Activated CD8-positive, alpha-beta memory T cell treated with anti-CD3 and anti-CD28 coated beads, Interleukin-2, amount 50 U/mL, for 24 hours (primary cell): ENCODE data around the gene S100A5.
A peak's percentile ranks its signal among the peaks of the same experiment; 100 is the strongest.
"Not testable (repeated sequence)": the region's sequence is repeated elsewhere in the genome, so short reads cannot be mapped to it uniquely, and the experiment has no call there.

Experiments used
- DNase-seq: peaks from one replicate; pipeline ENCODE4 v3.0.0-alpha.2; 2020; ENCODE audit errors: extremely low read depth

Gene S100A5

GRCh38 chr1:153566414-153567371, 26.0 kb upstream of the S100A5 start:
- peak; percentile 78 for DNase-seq

DNA sequence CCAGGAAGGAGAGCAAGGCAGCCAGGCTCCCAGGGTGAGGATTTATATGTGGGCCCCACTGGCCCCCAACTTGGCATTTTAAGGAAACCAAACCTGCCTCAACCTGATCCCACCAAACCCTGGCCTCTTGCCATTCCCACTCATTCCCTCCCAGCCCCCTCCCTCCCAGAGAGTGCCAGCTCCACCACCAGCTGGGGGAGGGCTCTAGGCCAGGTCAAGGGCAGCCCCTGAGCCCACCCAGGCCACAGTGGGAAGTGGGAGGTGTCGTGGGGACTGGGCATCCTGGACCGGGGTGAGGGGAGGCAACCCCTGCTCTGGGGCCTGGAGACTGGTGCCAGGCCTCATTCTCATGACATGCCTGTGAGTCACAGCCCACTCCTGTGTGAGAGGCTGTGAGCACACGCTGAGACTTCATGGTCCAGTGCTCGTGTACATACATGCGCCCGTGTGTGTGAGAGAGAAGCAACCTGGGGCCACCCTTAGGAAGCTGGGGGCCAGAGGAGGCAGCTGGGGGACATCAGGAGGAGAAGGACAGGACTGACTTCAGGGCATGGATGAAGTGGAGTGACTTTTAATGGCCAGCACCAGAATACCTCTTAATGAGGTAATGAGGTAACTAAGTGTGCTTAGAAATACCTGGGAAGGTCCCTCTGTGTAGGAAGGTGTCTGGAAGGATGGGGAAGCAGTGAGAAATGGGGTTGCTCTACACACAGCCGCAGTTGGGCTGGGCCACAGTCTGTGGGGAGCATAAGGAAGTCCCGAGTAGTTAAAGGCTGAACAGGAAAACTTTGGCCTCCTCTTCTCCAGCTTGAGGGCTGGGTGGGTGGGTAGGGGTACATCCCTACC, 25.0 kb upstream of the S100A5 start, which contains the start of gene S100A2:
Gene S100A2 (minus strand): TSS at position 316 of the 846 bp plus-strand sequence. CDS start 1,967 bp downstream, outside the sequence.
- no peak for DNase-seq

GRCh38 chr1:153563991-153564390, 23.3 kb upstream of the S100A5 start:
- no peak for DNase-seq

DNA sequence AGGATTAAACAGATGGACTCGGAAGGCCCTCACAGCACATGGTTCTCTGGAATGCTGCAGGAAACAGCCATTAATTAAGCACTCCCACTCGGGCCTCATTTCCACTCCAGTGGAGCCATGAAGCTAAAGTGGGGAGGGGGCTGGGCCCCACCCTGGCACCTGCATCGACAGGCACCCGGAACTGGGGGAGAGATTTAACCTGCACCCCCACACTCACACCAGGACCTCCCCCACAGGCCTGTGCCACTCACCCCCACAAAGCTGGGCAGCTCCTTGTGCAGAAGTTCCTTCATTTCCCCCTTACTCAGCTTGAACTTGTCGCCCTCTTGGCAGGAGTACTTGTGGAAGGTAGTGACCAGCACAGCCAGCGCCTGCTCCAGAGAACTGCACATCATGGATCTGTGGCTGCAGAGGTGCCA, 22.8 kb upstream of the S100A5 start:
- DNase-seq, result no peak

- not testable (repeated sequence) for DNase-seq
Observed at GRCh38 chr1:153562021-153562420, 21.3 kb upstream of the S100A5 start.

- no peak for DNase-seq
Observed at GRCh38 chr1:153561466-153561985, 20.8 kb upstream of the S100A5 start.

DNA sequence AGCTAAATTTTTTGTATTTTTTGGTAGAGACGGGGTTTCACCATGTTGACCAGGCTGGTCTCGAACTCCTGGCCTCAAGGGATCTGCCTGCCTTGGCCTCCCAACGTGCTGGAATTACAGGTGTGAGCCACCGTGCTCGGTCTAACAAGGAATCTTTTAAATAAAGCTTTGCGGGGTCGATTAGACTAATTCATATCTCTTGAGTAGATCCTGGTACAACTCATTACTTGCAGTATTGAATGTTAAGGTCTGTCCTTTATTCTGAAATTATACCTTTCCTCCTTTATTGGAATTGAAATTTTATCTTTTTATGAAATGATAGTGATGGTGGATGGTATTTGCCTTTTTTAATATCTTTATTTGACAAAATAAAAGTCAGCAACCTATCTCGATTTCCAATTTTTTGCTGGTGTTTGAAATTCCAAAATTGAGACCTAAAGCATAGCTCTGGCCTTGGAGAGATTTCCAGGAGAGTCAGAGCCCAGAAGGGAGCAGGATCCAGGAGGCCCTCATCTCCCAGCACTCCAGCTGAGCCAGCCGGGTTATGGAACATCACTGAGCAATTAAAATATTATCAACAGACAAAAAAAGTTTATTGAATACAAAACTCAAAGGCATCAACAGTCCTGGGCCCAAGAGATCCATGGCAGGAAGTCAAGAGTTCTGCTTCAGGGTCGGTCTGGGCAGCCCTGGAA, 20.2 kb upstream of the S100A5 start:
- DNase-seq, result no peak

DNA sequence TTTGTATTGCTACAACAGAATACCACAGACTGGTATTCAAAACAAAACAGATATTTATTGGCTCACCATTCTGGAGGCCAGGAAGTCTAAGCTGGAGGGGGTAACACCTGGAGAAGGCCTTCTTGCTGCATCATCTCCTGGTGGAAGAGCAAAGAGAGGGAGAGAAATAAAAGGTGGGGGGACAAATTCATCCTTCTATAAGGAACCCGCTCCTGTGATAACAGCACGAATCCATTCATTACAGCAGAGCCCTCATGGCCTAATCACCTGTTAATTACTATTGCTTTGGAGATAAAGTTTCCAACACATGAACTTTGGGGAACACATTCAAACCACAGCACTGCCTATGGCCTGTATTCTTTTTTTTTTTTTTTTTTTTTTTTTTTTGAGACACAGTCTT, 19.5 kb upstream of the S100A5 start:
- no peak for DNase-seq

DNA sequence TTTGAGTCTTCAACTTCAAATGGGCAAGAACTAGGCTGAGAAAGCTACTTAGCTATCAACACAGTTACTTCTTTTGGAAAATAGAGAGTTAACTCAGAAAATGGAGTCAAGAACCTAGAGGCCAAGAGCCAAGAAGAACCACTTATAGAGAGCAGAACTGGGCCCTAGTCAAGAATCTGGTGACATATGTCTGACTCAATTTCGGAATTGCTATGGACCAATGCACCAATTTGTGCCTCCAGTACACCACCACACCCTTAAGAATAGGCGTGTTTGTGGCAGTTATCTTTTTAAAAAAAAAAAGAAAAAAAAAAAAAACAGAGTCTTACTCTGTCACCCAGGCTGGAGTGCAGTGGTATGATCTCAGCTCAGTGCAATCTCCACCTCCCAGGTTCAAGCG, 17.1 kb upstream of the S100A5 start:
- DNase-seq, result no peak

DNA sequence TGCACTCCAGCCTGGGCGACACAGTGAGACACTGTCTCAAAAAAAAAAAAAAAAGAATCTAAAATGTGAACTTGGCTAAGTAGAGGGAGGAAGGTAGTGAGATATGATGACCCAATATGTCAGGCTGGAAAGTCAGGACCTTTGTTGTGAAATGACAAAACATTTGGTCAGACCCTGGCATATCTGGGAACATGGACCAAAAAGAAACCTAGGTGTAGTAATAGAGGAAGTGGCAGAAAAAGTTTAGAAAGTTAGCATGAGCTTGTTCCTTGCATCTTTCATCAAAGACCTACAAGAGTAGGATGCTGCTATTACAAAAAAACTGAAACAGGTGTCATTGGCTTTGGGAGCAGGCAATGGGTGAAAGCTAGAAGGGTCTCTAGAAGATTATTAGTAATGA, 15.6 kb upstream of the S100A5 start:
- DNase-seq, result no peak

- no peak for DNase-seq
Observed at GRCh38 chr1:153553830-153554541, 13.3 kb upstream of the S100A5 start.

GRCh38 chr1:153553096-153553495, 12.4 kb upstream of the S100A5 start:
- no peak for DNase-seq

GRCh38 chr1:153552335-153552734, 11.6 kb upstream of the S100A5 start:
- no peak for DNase-seq

GRCh38 chr1:153550827-153551500, 10.2 kb upstream of the S100A5 start:
- DNase-seq, result no peak

GRCh38 chr1:153550398-153550758, 9.6 kb upstream of the S100A5 start:
- DNase-seq, result no peak

DNA sequence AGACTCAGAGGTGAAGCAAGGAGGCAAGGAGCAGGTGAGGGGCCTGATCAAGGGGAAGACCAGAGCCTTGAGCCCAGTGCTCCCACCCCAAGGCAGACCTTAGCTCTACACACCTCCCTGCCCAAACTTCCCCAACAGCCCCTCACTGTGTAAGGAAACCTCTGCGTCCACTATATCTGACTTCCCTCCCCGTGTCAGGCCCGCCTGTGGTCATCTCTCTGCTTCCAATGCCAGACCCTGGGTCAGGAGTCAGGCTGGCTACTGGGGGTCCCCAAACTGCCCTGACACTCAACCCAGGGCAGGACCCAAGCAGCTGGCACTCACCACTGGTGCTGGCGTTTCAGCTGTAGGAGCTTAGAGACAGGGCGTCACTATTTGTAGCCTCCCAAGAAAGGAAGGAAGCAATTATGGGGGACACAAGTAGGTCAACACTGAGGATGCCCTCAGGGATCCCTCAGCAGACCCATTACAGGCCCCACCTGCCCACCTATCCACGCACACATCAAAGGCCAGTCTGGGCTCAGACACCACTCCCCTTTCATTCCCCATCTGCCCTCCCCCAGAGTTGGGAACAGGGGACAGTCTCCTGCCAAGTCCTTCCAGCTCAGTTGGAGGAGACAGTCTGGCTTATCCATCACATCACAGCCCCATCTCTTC, 9.1 kb upstream of the S100A5 start:
- DNase-seq, result no peak

- DNase-seq, result no peak
Observed at GRCh38 chr1:153548722-153549688, 8.3 kb upstream of the S100A5 start, which contains the start of gene S100A3. Gene S100A3 (minus strand): TSS chr1:153549258. CDS start chr1:153548485, 773 bp downstream.
